GM19455 (cell line): ENCODE measurements around the gene UBTF.

Experiments used
- ATAC-seq: cut with Tn5 transposase; IDR thresholded peaks from one replicate; pipeline ENCODE4 v1.9.1; 2021; ENCODE audit not compliant: unreplicated experiment

UBTF gene

GRCh38 chr17:44198721-44199552, 20.5 kb downstream of the UBTF start:
- peak; percentile 22 for ATAC-seq

- no peak for ATAC-seq
Observed at GRCh38 chr17:44197980-44198720, 21.3 kb downstream of the UBTF start.

- ATAC-seq = no peak
Observed at GRCh38 chr17:44197107-44197506, 22.4 kb downstream of the UBTF start.

GRCh38 chr17:44193326-44194084, 26.0 kb downstream of the UBTF start:
- ATAC-seq = no peak

GRCh38 chr17:44192750-44193149, 26.7 kb downstream of the UBTF start:
- no peak for ATAC-seq

- no peak for ATAC-seq
Observed at GRCh38 chr17:44191941-44192496, 27.5 kb downstream of the UBTF start.

- no peak for ATAC-seq
Observed at GRCh38 chr17:44191369-44191768, 28.1 kb downstream of the UBTF start.

GRCh38 chr17:44190481-44190880, 29.0 kb downstream of the UBTF start:
- no peak for ATAC-seq

GRCh38 chr17:44188576-44189403, 30.7 kb downstream of the UBTF start:
- ATAC-seq = no peak

GRCh38 chr17:44187131-44187899, 32.2 kb downstream of the UBTF start:
- ATAC-seq = peak; percentile 42

GRCh38 chr17:44186307-44187130, 33.0 kb downstream of the UBTF start, which contains the start of gene TMUB2:
TSS of gene TMUB2 (plus strand) at chr17:44186972. CDS start at chr17:44187709, 737 bp downstream.
- ATAC-seq = peak; percentile 81

GRCh38 chr17:44184212-44184810, 35.2 kb downstream of the UBTF start:
- ATAC-seq = no peak

GRCh38 chr17:44183024-44183423, 36.5 kb downstream of the UBTF start:
- ATAC-seq = no peak

- ATAC-seq = no peak
Observed at GRCh38 chr17:44178133-44178532, 41.3 kb downstream of the UBTF start.

GRCh38 chr17:44177640-44178039, 41.8 kb downstream of the UBTF start:
- ATAC-seq = no peak

- no peak for ATAC-seq
Observed at GRCh38 chr17:44176671-44177501, 42.6 kb downstream of the UBTF start.

- no peak for ATAC-seq
Observed at GRCh38 chr17:44176257-44176656, 43.2 kb downstream of the UBTF start.
